ENCODE results near the gene VWA5B1. TPM values are rescaled to one million over a fixed set of nuclear protein-coding genes. Genes with fewer than 3 reads are reported as not detected.

The VWA5B1 gene
- total RNA-seq, 1 donor from 2014 or later: not detected

GRCh38 chr1:20376171-20376570 is 85.5 kb downstream of the VWA5B1 start:
- no peak for TF ChIP-seq CTCF (conservative IDR thresholded peaks at IDR 0.05; ENCODE audit: low read depth, low read length)
- DNase-seq (ENCODE audit: low read depth): no peak
- H3K4me3 ChIP-seq (ENCODE audit: low read depth, low read length): no peak overlapping the region

DNA sequence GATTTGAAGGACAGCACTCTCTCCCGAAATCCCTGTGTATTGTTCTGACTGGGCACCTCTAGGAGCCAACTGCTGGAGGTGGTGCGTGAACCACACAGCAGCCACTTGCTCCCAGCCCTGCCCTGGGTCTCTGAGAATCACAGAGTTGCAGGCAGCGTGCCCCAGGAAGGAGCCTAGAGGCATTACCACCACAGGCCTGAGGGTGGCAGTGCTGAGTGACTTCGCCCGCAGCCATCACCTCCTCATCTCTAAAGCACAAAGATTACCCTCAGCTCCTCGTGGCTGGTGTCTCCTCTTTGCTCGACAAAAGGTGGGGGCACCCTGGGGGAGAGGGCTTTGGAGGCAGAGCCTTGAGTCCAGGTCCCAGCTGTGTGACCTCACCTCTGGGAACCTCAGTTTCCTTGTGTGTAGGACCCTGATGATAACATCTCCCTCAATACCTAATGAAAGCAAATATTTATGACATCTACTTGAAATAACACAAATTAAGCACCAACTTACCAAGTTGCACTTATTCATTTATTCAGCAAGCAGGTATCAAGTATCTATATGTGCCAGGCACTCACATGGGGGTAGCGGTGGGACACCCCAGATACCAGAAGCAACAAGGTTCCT is 86.3 kb downstream of the VWA5B1 start:
- DNase-seq (ENCODE audit: low read depth): no peak
- TF ChIP-seq CTCF (conservative IDR thresholded peaks at IDR 0.05; ENCODE audit: low read depth, low read length): peak; percentile 84
- no peak overlapping the region for H3K4me3 ChIP-seq (ENCODE audit: low read depth, low read length)

DNA sequence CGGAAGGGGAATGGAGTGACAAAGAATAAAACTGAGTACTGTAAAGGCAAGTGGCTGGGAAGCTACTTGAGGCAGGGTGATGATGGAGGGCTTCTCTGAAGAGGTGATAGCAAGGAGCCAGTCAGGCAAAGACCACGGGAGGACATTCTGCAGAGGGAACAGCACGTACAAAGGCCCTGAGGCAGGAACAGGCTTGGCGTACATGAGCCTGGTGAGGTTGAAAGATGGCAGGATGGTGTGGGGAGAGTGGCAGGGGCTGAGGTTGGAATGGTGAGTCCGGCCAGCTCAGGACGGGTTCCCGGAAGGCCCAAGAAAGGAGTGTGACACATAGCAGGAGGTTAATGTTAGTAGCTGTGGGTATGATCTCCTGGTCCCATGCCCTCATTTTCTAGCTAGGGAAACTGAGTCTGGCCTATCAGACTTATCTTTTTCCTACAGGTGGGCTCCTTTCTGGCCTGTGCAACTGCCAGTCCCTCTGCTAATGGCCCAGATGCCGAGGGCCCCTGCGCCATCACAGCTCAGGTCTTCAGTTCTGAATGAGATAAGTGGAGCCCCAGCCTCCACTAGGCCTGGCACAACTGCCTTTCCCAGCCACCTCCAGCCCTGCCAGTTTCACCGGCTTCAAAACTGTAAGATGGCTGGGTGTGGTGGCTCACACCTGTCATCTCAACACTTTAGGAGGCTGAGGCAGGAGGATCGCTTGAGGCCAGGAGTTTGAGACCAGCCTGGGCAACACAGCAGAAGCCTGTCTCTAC is 87.0 kb downstream of the VWA5B1 start:
- no peak overlapping the region for H3K4me3 ChIP-seq (ENCODE audit: low read depth, low read length)
- DNase-seq (ENCODE audit: low read depth): no peak
- TF ChIP-seq CTCF (conservative IDR thresholded peaks at IDR 0.05; ENCODE audit: low read depth, low read length): no peak

GRCh38 chr1:20379075-20379474 is 88.4 kb downstream of the VWA5B1 start:
- no peak for DNase-seq (ENCODE audit: low read depth)
- no peak overlapping the region for H3K4me3 ChIP-seq (ENCODE audit: low read depth, low read length)

GRCh38 chr1:20380175-20380574 is 89.5 kb downstream of the VWA5B1 start:
- no peak for DNase-seq (ENCODE audit: low read depth)
- no peak for TF ChIP-seq CTCF (conservative IDR thresholded peaks at IDR 0.05; ENCODE audit: low read depth, low read length)

More at GRCh38 chr1:20379075-20379474, 88.4 kb downstream of the VWA5B1 start:
- TF ChIP-seq CTCF (conservative IDR thresholded peaks at IDR 0.05; ENCODE audit: low read depth, low read length): no peak

DNA sequence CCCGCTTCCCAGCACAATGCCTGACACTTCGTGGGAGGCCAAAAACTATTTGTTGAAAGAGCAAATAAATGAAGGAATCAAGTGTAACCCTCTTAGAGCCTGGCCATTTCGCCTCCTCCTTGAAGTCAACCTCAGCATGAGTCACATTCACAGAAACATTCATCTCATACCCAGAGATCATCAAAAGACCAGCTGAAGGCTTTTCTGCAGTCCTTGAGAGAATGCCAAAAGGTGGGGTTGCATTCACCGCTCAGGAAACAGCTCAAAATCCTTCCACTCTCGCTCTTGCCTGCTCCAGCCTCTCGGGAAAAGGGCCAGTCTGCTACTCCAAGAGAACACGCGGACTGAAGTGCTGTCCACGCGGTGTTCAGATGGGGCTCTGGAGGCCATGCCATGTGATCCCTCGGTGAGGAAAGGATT is 90.0 kb downstream of the VWA5B1 start:
- no peak for TF ChIP-seq CTCF (conservative IDR thresholded peaks at IDR 0.05; ENCODE audit: low read depth, low read length)
- no peak for DNase-seq (ENCODE audit: low read depth)
- no peak overlapping the region for H3K4me3 ChIP-seq (ENCODE audit: low read depth, low read length)

More at GRCh38 chr1:20380175-20380574, 89.5 kb downstream of the VWA5B1 start:
- H3K4me3 ChIP-seq (ENCODE audit: low read depth, low read length): no peak overlapping the region

Data from epithelial cell of proximal tubule (primary cell).